Kidney (tissue), 14 donors: ENCODE measurements around the gene FHL2. TPM values are rescaled to one million over a fixed set of nuclear protein-coding genes. Genes with fewer than 3 reads are reported as not detected.

Experiments
- DNase-seq, 5 donors: peaks; one replicate each; pipeline ENCODE4 v3.0.0-alpha.2; 2013 to 2020
- FAIRE-seq: peaks from 2 replicates; lab custom pipeline; 2012; peaks lifted over from hg19 to GRCh38; lab: Jason Lieb, UNC
- H3K27ac ChIP-seq, 2 donors: one replicate each; pipeline ENCODE4 v1.7.0; 2013; ENCODE audit warnings: low read depth in 2 of 2, low read length in 2 of 2, inconsistent platforms in 1 of 2
- H3K27me3 ChIP-seq: one replicate; pipeline ENCODE4 v1.7.1; 2013; ENCODE audit warnings: low read length, inconsistent platforms; ENCODE audit not compliant: control insufficient read depth, insufficient read depth
- H3K36me3 ChIP-seq, 3 donors: one replicate each; pipeline versions ENCODE4 v1.7.0 to v1.7.1; 2013; ENCODE audit warnings: low read length in 3 of 3, control low read depth in 1 of 3, inconsistent platforms in 1 of 3; ENCODE audit not compliant: insufficient read depth in 3 of 3, control insufficient read depth in 2 of 3
- H3K4me1 ChIP-seq, 3 donors: one replicate each; pipeline versions ENCODE4 v1.7.0 to v1.7.1; 2013; ENCODE audit warnings: low read length in 3 of 3, inconsistent platforms in 1 of 3, low read depth in 1 of 3; ENCODE audit not compliant: control insufficient read depth in 2 of 3, insufficient read depth in 2 of 3
- H3K4me3 ChIP-seq, 3 donors: one replicate each; pipeline versions ENCODE4 v1.7.0 to v1.8.1; 2013; ENCODE audit warnings: low read length in 3 of 3, control low read depth in 1 of 3, inconsistent platforms in 1 of 3
- H3K9ac ChIP-seq, 3 donors: one replicate each; pipeline versions ENCODE4 v1.7.0 to v1.7.1; 2013; ENCODE audit warnings: low read length in 3 of 3, control low read depth in 1 of 3, inconsistent platforms in 1 of 3
- H3K9me3 ChIP-seq, 3 donors: one replicate each; pipeline versions ENCODE4 v1.7.0 to v1.7.1; 2013; ENCODE audit warnings: low read length in 3 of 3, control low read depth in 1 of 3, inconsistent platforms in 1 of 3; ENCODE audit not compliant: control insufficient read depth in 2 of 3, insufficient read depth in 1 of 3
- CTCF ChIP-seq: IDR thresholded peaks from 3 replicates; pipeline ENCODE4 v1.5.1; 2012; ENCODE audit warnings: mild to moderate bottlenecking, moderate library complexity, borderline replicate concordance; ENCODE audit not compliant: insufficient read depth; ENCODE audit errors: extremely low read depth
- intact Hi-C: fragments of 100-400 bp; cut with DNase I; formaldehyde crosslinking; loops from one replicate; pipeline ENCODE4 v1.11.1; 2022
- polyA plus RNA-seq: library from polyadenylated mRNA; stranded (reverse); fragments of 350-450 nt; fragmentation: Illumina TruSeq; extraction: RNeasy Lipid Tissue Mini Kit (QIAGEN cat#74804); gene quantifications from one replicate; pipeline ENCODE4 v1.2.3, GENCODE V29; 2014; ENCODE audit warnings: low read depth, low replicate concordance; ENCODE audit not compliant: insufficient read depth
- total RNA-seq: library from RNA; stranded (reverse); fragmentation: NEBNext Ultra II Directional; extraction: Animal tissue kit (Norgen Biotek cat#: 25700); gene quantifications from one replicate; pipeline ENCODE4 v1.2.1, GENCODE V29; 2021
- donor health status: control.
- donor health status: control.
- donor health status: control.
- donor health status: control.
- donor health status: control.
- donor health status: DM: yes; HTN: yes; CAD: no.
- donor health status: Normal renal cell carcinoma (clear cell type).

FHL2 gene
- total and polyA plus RNA-seq, 2 donors from 2014 or later, result 23.4 to 75.9 TPM

DNA sequence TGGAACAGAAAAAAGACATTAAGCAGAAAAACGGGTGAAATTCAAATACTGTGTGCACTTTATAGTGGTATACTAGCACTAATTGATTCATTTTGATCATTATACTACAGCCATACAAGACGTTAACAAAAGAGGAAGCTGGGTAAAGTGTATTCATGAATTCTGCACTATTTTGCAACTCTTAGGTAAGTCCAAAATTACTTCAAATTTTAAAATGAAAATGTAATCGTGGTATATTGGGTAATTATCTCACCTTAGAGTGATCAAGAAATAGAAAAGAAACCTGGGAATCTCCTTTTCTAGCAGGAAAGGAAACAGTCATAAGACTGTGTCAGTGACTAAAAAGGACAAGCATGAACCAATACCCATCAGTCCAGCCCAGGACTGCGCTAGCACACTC, 74.8 kb downstream of the FHL2 start:
- Histone ChIP-seq H3K27ac (no peak overlapping the region), H3K36me3 (peaks cover 0 to 3% (median 0%) of the 10 kb centered on the region in 3 donors), H3K4me3 (no peak overlapping the region), H3K27me3 (no peaks in the 10 kb centered on the region), H3K9ac (no peak overlapping the region), H3K9me3 (no peaks in the 10 kb centered on the region), H3K4me1 (peaks cover 0 to 14% (median 13%) of the 10 kb centered on the region in 3 donors)
- intact Hi-C loops, result no loop called here
- TF ChIP-seq CTCF, result no peak
- FAIRE-seq (no peak), DNase-seq (no peak)

DNA sequence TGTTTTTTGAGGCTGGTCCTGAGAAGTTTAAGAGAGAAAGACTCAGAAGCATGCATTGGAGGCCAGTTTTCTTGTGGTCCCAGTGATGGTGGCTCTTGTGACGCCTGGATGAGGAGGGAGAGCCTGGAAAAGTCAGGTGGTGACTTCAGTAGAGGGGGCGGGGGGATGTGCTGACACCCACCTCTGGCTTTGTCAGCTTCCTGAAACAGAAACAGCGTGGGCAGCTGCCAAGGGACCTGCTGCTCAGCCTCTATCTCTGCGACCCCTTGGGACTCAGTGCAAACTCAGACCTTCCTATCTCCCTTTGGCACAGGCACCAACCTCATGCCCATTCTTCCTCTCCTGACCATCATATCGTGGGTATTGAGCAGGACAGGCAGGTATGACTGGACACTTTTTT, 75.7 kb downstream of the FHL2 start:
- FAIRE-seq (no peak), DNase-seq (no peak)
- Histone ChIP-seq H3K27me3 (no peaks in the 10 kb centered on the region), H3K27ac (no peak overlapping the region), H3K4me1 (peaks cover 0 to 7% (median 5%) of the 10 kb centered on the region in 3 donors), H3K9me3 (no peaks in the 10 kb centered on the region), H3K36me3 (peaks cover 0 to 3% (median 0%) of the 10 kb centered on the region in 3 donors), H3K9ac (no peak overlapping the region), H3K4me3 (no peak overlapping the region)
- intact Hi-C loops, result no loop called here
- TF ChIP-seq CTCF, result no peak

DNA sequence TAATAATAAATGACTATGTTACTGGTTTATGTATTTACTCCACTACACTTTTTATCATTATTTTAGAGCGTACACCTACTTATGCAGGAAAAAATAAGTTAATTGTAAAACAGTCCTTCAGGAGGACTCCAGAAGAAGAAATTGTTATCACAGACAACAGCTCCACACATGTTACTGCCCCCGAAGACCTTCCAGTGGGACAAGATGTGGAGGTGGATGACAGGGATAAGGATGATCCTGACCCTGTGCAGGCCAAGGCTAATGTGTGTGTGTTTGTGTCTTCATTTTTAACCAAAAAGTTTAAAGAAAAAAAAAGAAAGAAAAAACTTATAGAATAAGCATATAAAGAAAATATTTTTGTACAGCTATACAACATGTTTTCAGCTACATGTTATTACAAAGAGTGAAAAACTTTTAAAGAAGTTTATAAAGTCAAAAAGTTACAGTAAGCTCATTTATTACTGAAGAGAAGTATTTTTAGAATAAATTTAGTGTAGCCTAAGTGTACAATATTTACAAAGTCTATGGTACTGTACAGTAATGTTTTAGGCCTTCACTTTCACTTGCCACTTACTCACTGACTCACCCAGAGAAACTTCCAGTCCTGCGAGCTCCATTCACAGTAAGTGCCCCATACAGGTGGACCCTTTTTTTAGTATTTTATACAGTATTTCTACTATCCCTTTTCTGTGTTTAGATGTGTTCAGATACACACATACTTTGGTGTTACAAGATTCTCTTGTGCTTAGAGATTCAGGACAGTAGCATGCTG, 76.8 kb downstream of the FHL2 start:
- intact Hi-C loops, result no loop called here
- no peak for DNase-seq

More for the DNA sequence above, 76.8 kb downstream of the FHL2 start:
- TF ChIP-seq CTCF, result no peak
- no peak overlapping the region for H3K4me3 ChIP-seq
- no peaks in the 10 kb centered on the region for H3K27me3 ChIP-seq
- H3K9me3 ChIP-seq, result no peaks in the 10 kb centered on the region
- H3K9ac ChIP-seq, result no peak overlapping the region
- no peak overlapping the region for H3K27ac ChIP-seq
- H3K36me3 ChIP-seq, result peaks cover 0 to 3% (median 0%) of the 10 kb centered on the region in 3 donors
- peaks cover 0 to 2% (median 0%) of the 10 kb centered on the region in 3 donors for H3K4me1 ChIP-seq
- no peak for FAIRE-seq
